DOHH2 (cell line): ENCODE results near the gene RABL3.

Experiments used
- H3F3A ChIP-seq: fragments of 200-600 bp; sonication (generic), shearing (Covaris generic); 2 replicates; pipeline ENCODE4 v1.6.0; 2016; ENCODE audit warnings: antibody characterized with exemption, mild to moderate bottlenecking; ENCODE audit not compliant: control insufficient read depth, insufficient read depth
- H3K27ac ChIP-seq: fragments of 200-600 bp; sonication (generic); 2 replicates; pipeline ENCODE4 v1.5.1; 2014; ENCODE audit warnings: low read depth, mild to moderate bottlenecking, low read length, moderate library complexity
- H3K27me3 ChIP-seq: fragments of 200-600 bp; sonication (generic); 2 replicates; pipeline ENCODE4 v1.6.1; 2014; ENCODE audit warnings: mild to moderate bottlenecking, low read length, mixed read lengths; ENCODE audit not compliant: control insufficient read depth
- H3K36me3 ChIP-seq: fragments of 200-600 bp; sonication (generic); 2 replicates; pipeline ENCODE4 v1.6.1; 2014; ENCODE audit warnings: mild to moderate bottlenecking, low read length, moderate library complexity, mixed read lengths; ENCODE audit not compliant: control insufficient read depth
- H3K4me1 ChIP-seq: fragments of 200-600 bp; sonication (generic); 2 replicates; pipeline ENCODE4 v1.6.1; 2014; ENCODE audit warnings: mild to moderate bottlenecking, low read length, mixed read lengths; ENCODE audit not compliant: control insufficient read depth
- H3K4me2 ChIP-seq: fragments of 200-600 bp; sonication (generic); 2 replicates; pipeline ENCODE4 v1.6.0; 2014; ENCODE audit warnings: mild to moderate bottlenecking, low read length, moderate library complexity
- H3K4me3 ChIP-seq: fragments of 200-600 bp; sonication (generic); 2 replicates; pipeline ENCODE4 v1.5.1; 2014; ENCODE audit warnings: mild to moderate bottlenecking, low read length, mixed read lengths
- H3K79me2 ChIP-seq: fragments of 200-600 bp; sonication (generic); 2 replicates; pipeline ENCODE4 v1.6.1; 2014; ENCODE audit warnings: mild to moderate bottlenecking, low read length, mixed read lengths; ENCODE audit not compliant: control insufficient read depth
- H3K9me2 ChIP-seq: fragments of 200-600 bp; sonication (generic); replicated peaks from 2 replicates; pipeline ENCODE4 v1.6.1; 2014; ENCODE audit warnings: mild to moderate bottlenecking, low read length, mixed read lengths; ENCODE audit not compliant: control insufficient read depth
- H3K9me3 ChIP-seq: fragments of 200-600 bp; sonication (generic); 2 replicates; pipeline ENCODE4 v1.6.1; 2014; ENCODE audit warnings: antibody characterized with exemption, low read length, mixed read lengths; ENCODE audit not compliant: control insufficient read depth, insufficient read depth
- H4K20me1 ChIP-seq: fragments of 200-600 bp; sonication (generic); 2 replicates; pipeline ENCODE4 v1.6.0; 2014; ENCODE audit warnings: low read depth, mild to moderate bottlenecking, antibody characterized with exemption, low read length, moderate library complexity; ENCODE audit not compliant: control insufficient read depth, insufficient read depth
- EZH2phosphoT487 ChIP-seq: fragments of 200-600 bp; sonication (generic); IDR thresholded peaks from 2 replicates; pipeline ENCODE4 v1.6.1; 2017; ENCODE audit warnings: borderline replicate concordance, mild to moderate bottlenecking, antibody characterized with exemption, low read length, moderate library complexity, mixed read lengths
- TF ChIP-seq, protein P1 (sequence below): fragments of 200-600 bp; sonication (generic); IDR thresholded peaks from one replicate; pipeline ENCODE4 v1.5.1; 2014; ENCODE audit warnings: antibody characterized with exemption, mild to moderate bottlenecking, low read depth, low read length; ENCODE audit not compliant: poor library complexity, severe bottlenecking

The RABL3 gene

GRCh38 chr3:120661106-120661905 is 81.0 kb downstream of the RABL3 start:
- Histone ChIP-seq H3K9me2 (no peaks in the 10 kb centered on the region), H3K4me3 (no peak overlapping the region), H4K20me1 (no peaks in the 10 kb centered on the region), H3K4me1 (no peaks in the 10 kb centered on the region), H3K27ac (no peak overlapping the region), H3K4me2 (no peak overlapping the region), H3K9me3 (no peaks in the 10 kb centered on the region), H3F3A (no peaks in the 10 kb centered on the region), H3K79me2 (no peaks in the 10 kb centered on the region), H3K36me3 (no peaks in the 10 kb centered on the region), H3K27me3 (0 out of 2 replicates have a peak, but pooled peaks cover 3% of the 10 kb centered on the region)
- TF ChIP-seq EZH2phosphoT487, result no peak
- TF ChIP-seq, protein P1, sequence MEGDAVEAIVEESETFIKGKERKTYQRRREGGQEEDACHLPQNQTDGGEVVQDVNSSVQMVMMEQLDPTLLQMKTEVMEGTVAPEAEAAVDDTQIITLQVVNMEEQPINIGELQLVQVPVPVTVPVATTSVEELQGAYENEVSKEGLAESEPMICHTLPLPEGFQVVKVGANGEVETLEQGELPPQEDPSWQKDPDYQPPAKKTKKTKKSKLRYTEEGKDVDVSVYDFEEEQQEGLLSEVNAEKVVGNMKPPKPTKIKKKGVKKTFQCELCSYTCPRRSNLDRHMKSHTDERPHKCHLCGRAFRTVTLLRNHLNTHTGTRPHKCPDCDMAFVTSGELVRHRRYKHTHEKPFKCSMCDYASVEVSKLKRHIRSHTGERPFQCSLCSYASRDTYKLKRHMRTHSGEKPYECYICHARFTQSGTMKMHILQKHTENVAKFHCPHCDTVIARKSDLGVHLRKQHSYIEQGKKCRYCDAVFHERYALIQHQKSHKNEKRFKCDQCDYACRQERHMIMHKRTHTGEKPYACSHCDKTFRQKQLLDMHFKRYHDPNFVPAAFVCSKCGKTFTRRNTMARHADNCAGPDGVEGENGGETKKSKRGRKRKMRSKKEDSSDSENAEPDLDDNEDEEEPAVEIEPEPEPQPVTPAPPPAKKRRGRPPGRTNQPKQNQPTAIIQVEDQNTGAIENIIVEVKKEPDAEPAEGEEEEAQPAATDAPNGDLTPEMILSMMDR, result no peak

DNA sequence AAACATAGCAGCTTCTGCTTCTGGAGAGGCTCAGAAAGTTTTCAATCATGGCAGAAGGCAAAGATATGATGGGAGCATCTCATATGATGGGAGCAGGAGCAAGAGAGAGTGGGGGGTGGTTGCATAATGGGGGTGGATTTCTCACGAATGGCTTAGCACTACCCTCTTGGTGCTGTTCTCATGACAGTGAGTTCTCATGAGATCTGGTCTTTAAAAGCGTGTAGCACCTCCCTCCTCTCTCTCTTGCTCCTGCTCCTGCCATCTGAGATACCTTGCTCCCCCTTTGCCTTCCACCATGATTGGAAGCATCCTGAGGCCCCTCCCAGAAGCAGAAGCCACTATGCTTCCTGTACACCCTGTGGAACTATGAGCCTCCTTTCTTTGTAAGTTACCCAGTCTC is 82.5 kb downstream of the RABL3 start:
- Histone ChIP-seq H3K4me1 (no peaks in the 10 kb centered on the region), H4K20me1 (no peaks in the 10 kb centered on the region), H3K4me2 (no peak overlapping the region), H3F3A (no peaks in the 10 kb centered on the region), H3K79me2 (no peaks in the 10 kb centered on the region), H3K9me3 (no peaks in the 10 kb centered on the region), H3K27ac (no peak overlapping the region), H3K36me3 (no peaks in the 10 kb centered on the region), H3K27me3 (no peaks in the 10 kb centered on the region), H3K4me3 (no peak overlapping the region), H3K9me2 (no peaks in the 10 kb centered on the region)
- no peak for TF ChIP-seq EZH2phosphoT487
- TF ChIP-seq, protein P1, result no peak

DNA sequence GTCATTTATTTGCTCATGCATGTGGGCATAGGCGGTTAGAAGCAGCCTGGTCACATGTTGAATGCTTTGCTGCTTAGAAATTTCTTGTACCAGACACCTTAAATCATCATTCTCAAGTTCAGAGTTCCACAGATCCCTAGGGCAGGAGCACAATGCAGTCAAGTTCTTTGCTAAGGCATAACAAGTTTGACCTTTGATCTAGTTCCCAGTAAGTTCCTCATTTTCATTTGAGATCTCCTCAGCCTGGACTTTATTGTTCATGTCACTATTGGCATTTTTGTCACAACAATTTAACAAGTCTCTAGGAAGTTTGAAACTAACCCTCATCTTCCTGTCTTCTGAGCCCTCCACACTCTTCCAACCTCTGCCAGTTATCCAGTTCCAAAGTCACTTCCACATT is 83.0 kb downstream of the RABL3 start:
- no peaks in the 10 kb centered on the region for H3F3A ChIP-seq
- no peaks in the 10 kb centered on the region for H3K9me3 ChIP-seq
- TF ChIP-seq EZH2phosphoT487, result no peak
- TF ChIP-seq, protein P1, result no peak
- H4K20me1 ChIP-seq, result no peaks in the 10 kb centered on the region
- H3K27ac ChIP-seq, result no peak overlapping the region
- H3K4me2 ChIP-seq, result no peak overlapping the region
- no peak overlapping the region for H3K4me3 ChIP-seq
- H3K4me1 ChIP-seq, result no peaks in the 10 kb centered on the region
- H3K79me2 ChIP-seq, result no peaks in the 10 kb centered on the region
- H3K36me3 ChIP-seq, result no peaks in the 10 kb centered on the region
- no peaks in the 10 kb centered on the region for H3K9me2 ChIP-seq
- no peaks in the 10 kb centered on the region for H3K27me3 ChIP-seq
